ENCODE results near the gene PROK2.

PROK2 gene

DNA sequence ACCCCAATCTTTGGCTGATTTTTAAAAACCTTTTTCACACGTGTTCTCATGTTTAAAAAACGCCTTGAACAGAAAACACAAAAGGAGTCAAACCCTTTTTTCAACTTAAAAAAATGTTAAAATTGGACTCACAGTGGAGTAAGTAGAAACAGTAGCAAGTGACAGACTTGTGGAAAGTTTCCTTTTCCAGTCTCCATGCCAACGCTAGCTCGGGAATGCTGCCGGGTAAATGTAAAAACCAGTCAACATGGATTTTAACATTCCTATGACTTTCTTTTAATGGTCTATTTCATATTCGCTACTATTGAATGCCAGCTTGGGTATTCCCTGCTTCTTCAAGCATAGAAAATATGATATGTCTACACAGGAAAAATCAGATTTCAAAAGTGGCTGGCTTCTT lies 1.6 kb upstream of the PROK2 start:
- DNase-seq (ENCODE audit: low read depth), result no peak

GRCh38 chr3:71786217-71786549 lies 1.2 kb upstream of the PROK2 start:
- DNase-seq (ENCODE audit: low read depth), result no peak

- no peak for DNase-seq (ENCODE audit: low read depth)
These were observed 726 bp upstream of the PROK2 start for GRCh38 chr3:71785532-71786216.

DNA sequence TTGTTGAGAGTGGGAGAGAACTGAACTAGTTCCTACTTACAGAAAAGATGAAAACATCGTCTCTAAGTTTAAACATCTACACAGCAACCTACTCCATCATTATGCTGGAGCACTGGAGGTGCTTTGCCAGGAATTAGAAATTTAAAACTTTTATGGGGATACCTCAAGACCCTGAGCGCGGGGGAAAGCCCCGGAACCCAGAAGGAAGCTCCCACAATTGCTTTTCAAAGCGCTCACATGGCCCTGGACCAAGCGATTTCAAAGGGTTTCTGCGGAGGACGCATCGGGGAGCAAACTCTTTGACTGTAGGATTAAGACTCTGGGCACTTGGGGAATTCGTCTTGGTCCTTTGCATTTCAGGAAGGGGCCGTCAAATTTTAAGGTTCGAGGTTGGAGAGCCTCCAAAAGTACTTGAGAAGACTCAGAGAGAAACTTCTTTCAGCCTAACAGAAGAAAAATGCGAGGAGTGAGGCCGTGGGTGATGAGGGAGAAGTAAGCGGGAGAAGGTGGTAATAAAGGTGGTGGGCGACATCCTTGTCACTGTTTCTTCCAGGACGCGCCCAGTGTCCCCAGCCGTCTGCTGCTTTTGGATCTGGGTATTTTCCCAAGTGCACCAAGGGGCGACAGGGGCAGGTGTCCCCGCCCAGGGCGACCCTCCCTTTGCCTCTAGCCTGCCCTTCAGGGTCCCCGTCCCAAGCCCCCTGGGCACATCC lies 591 bp downstream of the PROK2 start:
- DNase-seq (ENCODE audit: low read depth), result no peak

GRCh38 chr3:71783152-71783551 lies 1.8 kb downstream of the PROK2 start:
- DNase-seq (ENCODE audit: low read depth), result no peak

DNA sequence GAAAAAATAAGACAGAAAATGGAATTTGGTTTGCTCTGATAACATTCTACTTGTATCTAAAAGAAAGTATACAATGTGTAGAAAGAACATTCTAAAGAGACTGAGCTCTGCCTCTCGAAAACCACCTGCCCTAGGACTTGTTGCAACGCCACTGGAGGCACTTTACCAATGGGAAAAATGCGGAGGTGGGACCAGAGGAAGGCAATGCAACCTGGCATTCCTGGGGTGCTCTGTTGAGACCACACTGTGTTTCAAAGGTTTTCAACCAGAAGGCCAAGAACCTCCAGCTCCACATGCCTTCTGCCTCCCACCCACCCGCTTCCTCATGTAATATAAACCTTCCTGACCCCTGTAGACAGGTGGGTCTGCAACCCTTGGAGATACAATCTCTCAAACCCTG lies 4.5 kb downstream of the PROK2 start:
- no peak for DNase-seq (ENCODE audit: low read depth)

- DNase-seq (ENCODE audit: low read depth), result no peak
These were observed 5.1 kb downstream of the PROK2 start for GRCh38 chr3:71779674-71780377.

- DNase-seq (ENCODE audit: low read depth), result no peak
These were observed 6.6 kb downstream of the PROK2 start for GRCh38 chr3:71778353-71778752.

- DNase-seq (ENCODE audit: low read depth), result no peak
These were observed 8.4 kb downstream of the PROK2 start for GRCh38 chr3:71776538-71776937.

- no peak for DNase-seq (ENCODE audit: low read depth)
These were observed 13.1 kb downstream of the PROK2 start for GRCh38 chr3:71771884-71772283.

DNA sequence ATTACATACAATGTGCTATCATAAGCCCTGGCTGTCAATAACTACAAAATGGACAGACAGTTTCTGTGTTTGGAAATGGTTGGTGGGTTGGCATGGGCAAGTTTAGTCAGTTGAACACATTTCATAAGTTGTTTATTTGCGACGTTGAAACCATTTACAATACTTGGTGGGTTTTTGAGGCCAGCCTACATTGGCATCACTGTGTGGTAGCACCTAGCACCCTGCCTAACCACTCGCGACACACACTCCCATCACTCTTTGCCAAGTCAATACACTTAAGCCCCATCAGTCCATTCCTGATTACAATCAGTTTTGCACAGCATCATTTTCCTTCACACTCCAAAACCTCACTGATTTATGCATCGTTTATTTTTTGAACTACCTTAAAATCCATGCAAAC lies 13.8 kb downstream of the PROK2 start:
- DNase-seq (ENCODE audit: low read depth), result no peak

- DNase-seq (ENCODE audit: low read depth), result no peak
These were observed 21.5 kb downstream of the PROK2 start for GRCh38 chr3:71763426-71763825.

DNA sequence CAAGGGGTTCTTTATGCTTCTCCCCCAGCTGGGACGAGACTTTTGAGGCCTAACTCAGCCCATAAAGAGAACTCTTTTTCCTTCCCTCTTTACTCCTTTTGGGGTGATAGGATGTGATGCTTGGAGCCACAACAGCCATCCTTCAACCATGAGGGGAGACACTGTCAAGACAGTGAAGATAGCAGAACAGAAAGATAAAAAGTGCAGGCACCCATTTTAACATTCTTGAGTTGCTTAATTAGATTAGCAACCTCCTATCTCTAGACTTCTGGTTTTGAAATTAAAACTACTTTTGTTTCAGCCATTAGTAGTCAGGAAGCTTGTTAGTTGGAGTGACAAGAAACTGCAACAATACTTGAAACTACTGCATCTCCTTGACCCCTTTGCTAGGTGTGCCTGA lies 24.8 kb downstream of the PROK2 start:
- no peak for DNase-seq (ENCODE audit: low read depth)

- DNase-seq (ENCODE audit: low read depth), result no peak
These were observed 25.5 kb downstream of the PROK2 start for GRCh38 chr3:71759401-71759800.

DNA sequence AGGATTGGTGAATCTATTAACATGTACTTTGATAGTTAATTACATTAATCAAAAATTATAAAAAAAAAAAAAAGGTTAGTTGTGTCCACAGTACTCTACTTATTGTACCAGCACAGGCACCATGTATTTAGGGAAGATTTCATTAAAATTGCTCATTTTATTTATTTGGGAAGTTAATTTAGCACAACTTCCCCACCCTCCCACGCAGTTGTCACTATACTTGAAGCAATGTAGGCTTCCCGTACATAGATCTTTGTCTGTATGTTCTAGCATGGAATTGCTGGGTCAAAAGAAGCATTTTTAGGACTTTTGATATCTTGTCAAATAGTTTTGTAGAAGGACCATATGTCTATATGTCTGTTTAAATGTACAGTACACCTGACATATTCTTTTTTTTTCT lies 26.9 kb downstream of the PROK2 start:
- no peak for DNase-seq (ENCODE audit: low read depth)

DNA sequence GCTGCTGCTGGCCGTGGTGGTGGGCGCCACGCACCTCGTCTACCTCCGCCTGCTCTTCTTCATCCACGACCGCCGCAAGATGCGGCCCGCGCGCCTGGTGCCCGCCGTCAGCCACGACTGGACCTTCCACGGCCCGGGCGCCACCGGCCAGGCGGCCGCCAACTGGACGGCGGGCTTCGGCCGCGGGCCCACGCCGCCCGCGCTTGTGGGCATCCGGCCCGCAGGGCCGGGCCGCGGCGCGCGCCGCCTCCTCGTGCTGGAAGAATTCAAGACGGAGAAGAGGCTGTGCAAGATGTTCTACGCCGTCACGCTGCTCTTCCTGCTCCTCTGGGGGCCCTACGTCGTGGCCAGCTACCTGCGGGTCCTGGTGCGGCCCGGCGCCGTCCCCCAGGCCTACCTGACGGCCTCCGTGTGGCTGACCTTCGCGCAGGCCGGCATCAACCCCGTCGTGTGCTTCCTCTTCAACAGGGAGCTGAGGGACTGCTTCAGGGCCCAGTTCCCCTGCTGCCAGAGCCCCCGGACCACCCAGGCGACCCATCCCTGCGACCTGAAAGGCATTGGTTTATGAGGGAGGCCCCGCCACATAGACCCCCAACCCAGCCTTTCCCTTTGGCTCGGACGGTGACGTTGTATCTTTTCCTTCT lies 30.2 kb downstream of the PROK2 start:
- no peak for DNase-seq (ENCODE audit: low read depth)

- DNase-seq (ENCODE audit: low read depth), result no peak
These were observed 31.0 kb downstream of the PROK2 start, which contains the start of gene GPR27 for GRCh38 chr3:71753701-71754609. TSS of gene GPR27 (plus strand) at chr3:71753855. CDS start at chr3:71754050, 195 bp downstream.

DNA sequence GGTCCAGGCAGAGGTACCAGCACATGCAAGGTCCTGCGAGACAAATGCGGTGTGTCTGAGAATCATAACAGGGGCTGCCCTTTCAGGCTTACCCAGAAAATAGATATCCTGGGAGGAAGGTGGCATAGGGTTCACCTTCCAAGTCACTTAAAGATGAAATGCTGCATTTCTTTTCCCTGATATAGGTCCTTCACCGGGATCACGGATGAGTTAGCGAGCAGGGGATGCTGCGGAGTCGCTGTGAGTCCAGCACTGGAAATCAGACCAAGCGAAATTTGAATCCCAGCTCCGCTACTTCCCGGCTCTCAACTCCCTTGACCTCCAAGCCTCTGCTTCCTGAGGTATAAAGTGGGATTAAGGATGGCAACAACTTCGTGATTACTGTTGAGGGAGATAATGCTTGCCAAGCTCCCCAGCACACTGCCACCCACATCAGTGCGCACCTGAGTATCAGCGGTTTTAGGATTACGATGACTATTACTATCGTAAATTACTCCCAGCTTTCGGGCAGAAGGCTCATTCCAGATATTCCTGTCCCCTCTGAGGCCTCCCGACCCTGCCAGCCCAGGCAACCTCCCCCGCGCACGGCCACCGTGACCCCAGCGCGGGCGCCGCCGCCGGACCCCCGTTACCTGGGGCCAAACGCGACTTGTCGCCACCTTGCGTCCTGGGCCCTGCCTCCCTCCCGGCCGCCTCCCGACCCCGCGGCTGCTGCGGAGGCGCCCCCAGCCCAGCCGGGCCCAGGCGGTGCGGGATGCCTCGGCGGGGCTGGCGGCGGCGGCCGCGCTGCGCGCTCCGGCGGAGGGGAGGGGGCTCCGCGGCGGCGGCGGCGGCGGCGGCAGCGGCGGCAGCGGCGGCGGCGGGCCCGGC lies 31.9 kb downstream of the PROK2 start:
- DNase-seq (ENCODE audit: low read depth), result no peak

- DNase-seq (ENCODE audit: low read depth), result no peak
These were observed 33.3 kb downstream of the PROK2 start for GRCh38 chr3:71751602-71752001.

DNA sequence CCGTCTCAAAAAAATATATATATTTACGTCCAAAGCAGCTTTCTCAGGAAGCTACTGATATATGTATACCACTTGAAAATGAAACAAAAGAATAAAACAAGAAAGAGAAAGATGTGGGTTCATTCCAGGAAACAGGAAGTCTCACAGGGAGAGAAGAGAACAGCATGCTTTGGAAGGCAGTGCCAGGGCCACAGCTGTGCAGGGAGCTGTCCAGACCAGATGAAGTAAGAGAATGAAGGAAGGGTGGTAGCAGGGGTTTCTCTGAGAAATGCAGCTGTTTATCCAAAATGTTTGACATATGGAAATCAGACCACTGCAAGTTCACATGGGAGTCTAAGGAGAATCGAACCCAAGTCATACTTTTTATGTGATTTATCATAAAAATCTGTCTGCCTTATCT lies 40.2 kb downstream of the PROK2 start:
- no peak for DNase-seq (ENCODE audit: low read depth)

DNA sequence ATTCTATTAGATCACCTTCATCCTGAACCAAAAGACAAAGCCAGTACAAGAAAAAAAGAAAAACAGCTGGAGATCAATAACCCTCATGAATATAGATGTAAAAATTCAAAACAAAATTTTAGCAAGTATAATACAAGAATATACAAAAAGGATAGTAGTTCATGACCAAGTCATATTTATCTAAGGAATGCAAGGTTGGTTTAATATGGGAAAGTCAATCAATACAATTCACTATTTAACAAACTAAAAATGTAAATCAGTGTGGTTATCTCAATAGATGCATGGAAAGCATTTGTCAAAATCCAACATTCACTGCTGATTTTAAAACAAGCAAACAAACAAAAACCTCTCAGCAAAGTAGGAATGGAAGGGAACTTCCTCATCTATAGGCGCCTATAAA lies 42.3 kb downstream of the PROK2 start:
- no peak for DNase-seq (ENCODE audit: low read depth)

All from activated T-cell treated with anti-CD3 and anti-CD28 coated beads for 24 hours (primary cell).